SK-N-SH (cell line): ENCODE results near the gene PAPOLB. TPM values are rescaled to one million over a fixed set of nuclear protein-coding genes. Genes with fewer than 3 reads are reported as not detected.

ENCODE experiments used
- CTCF ChIA-PET: fragments of 300-600, 350-600 bp; formaldehyde crosslinking; extraction: SDS; loops from one replicate; lab custom pipeline; 2021; lab: Yijun Ruan, JAX
- POLR2A ChIA-PET: fragments of 350-600 bp; sonication (Branson Sonifier 250); formaldehyde crosslinking; extraction: SDS; loops from one replicate; lab custom pipeline; 2020; ENCODE audit warnings: antibody characterized with exemption, inconsistent platforms; lab: Yijun Ruan, JAX
- DNase-seq: peaks from one replicate; pipeline ENCODE4 v3.0.0; 2012
- H2AFZ ChIP-seq: fragments of 200-600 bp; sonication (generic); 2 replicates; pipeline ENCODE4 v1.8.1; 2016; ENCODE audit warnings: antibody characterized with exemption, mild to moderate bottlenecking, low read depth
- H3F3A ChIP-seq: fragments of 200-600 bp; sonication (generic); replicated peaks from 2 replicates; pipeline ENCODE3; 2016; ENCODE audit warnings: antibody characterized with exemption, mild to moderate bottlenecking; ENCODE audit not compliant: insufficient read depth
- H3K27ac ChIP-seq, 2 experiments: fragments of 200-500 bp in 1 of 2; fragments of 200-600 bp in 1 of 2; sonication (Bioruptor generic) in 1 of 2; sonication (generic), shearing (Covaris generic) in 1 of 2; 2 replicates each; pipeline versions ENCODE4 v1.5.1 to v1.6.1; 2014 to 2016; ENCODE audit warnings: low read depth in 2 of 2, inconsistent platforms in 1 of 2, low read length in 1 of 2, mild to moderate bottlenecking in 1 of 2, mixed read lengths in 1 of 2
- H3K27me3 ChIP-seq: fragments of 200-600 bp; sonication (generic), shearing (Covaris generic); 2 replicates; pipeline ENCODE4 v1.6.1; 2016; ENCODE audit warnings: mixed run types; ENCODE audit not compliant: insufficient read depth
- H3K36me3 ChIP-seq, 2 experiments: fragments of 200-500 bp in 1 of 2; fragments of 200-600 bp in 1 of 2; sonication (Bioruptor generic) in 1 of 2; sonication (generic) in 1 of 2; replicated peaks in 1 of 2; 2 replicates each; pipeline versions ENCODE3 to v1.5.1; 2014 to 2016; ENCODE audit warnings: low read length in 1 of 2, mild to moderate bottlenecking in 1 of 2; ENCODE audit not compliant: insufficient read depth in 2 of 2, control insufficient read depth in 1 of 2
- H3K4me1 ChIP-seq, 2 experiments: fragments of 200-500 bp in 1 of 2; fragments of 200-600 bp in 1 of 2; sonication (Bioruptor generic) in 1 of 2; sonication (generic), shearing (Covaris generic) in 1 of 2; 2 replicates each; pipeline versions ENCODE4 v1.5.1 to v1.6.1; 2014 to 2016; ENCODE audit warnings: low read depth in 1 of 2, low read length in 1 of 2, mixed run types in 1 of 2; ENCODE audit not compliant: insufficient read depth in 2 of 2, control insufficient read depth in 1 of 2
- H3K4me2 ChIP-seq: fragments of 200-600 bp; sonication (generic), shearing (Covaris generic); 2 replicates; pipeline ENCODE4 v1.6.1; 2017; ENCODE audit warnings: mixed run types
- H3K4me3 ChIP-seq, 2 experiments: fragments of 200-500 bp in 1 of 2; fragments of 200-600 bp in 1 of 2; sonication (Bioruptor generic) in 1 of 2; sonication (generic), shearing (Covaris generic) in 1 of 2; 2 replicates each; pipeline versions ENCODE4 v1.5.1 to v1.8.1; 2014 to 2016; ENCODE audit warnings: low read depth in 2 of 2, inconsistent platforms in 1 of 2, low read length in 1 of 2, mild to moderate bottlenecking in 1 of 2, mixed read lengths in 1 of 2, moderate library complexity in 1 of 2
- H3K79me2 ChIP-seq: fragments of 200-600 bp; sonication (generic); 2 replicates; pipeline ENCODE4 v1.8.1; 2017; ENCODE audit warnings: mild to moderate bottlenecking; ENCODE audit not compliant: insufficient read depth
- H3K9ac ChIP-seq: fragments of 200-600 bp; sonication (generic); 2 replicates; pipeline ENCODE4 v1.6.1; 2017; ENCODE audit warnings: mixed run types
- H3K9me2 ChIP-seq: fragments of 200-600 bp; sonication (generic); 2 replicates; pipeline ENCODE4 v1.6.1; 2017; ENCODE audit warnings: mixed run types
- H3K9me3 ChIP-seq: fragments of 200-600 bp; sonication (generic); 2 replicates; pipeline ENCODE4 v1.6.1; 2017; ENCODE audit warnings: mixed run types, mild to moderate bottlenecking, moderate library complexity
- H4K20me1 ChIP-seq: fragments of 200-600 bp; sonication (generic); 2 replicates; pipeline ENCODE4 v1.6.1; 2017; ENCODE audit warnings: mild to moderate bottlenecking, mixed run types; ENCODE audit not compliant: insufficient read depth
- EP300 ChIP-seq, 2 experiments: IDR thresholded peaks; 2 replicates each; pipeline versions ENCODE4 v1.4.0 to v1.6.1; 2012; ENCODE audit warnings: borderline replicate concordance in 1 of 2, low read depth in 1 of 2, low read length in 1 of 2
- EZH2phosphoT487 ChIP-seq: fragments of 200-600 bp; sonication (generic); IDR thresholded peaks from 2 replicates; pipeline ENCODE4 v1.6.1; 2017; ENCODE audit warnings: low read depth, mixed run types, mild to moderate bottlenecking, antibody characterized with exemption, moderate library complexity, borderline replicate concordance
- GABPA ChIP-seq: IDR thresholded peaks from 2 replicates; pipeline ENCODE4 v1.4.0; 2012; ENCODE audit warnings: low read depth, mild to moderate bottlenecking
- GATA2 ChIP-seq: sonication (generic); formaldehyde crosslinking; IDR thresholded peaks from 2 replicates; pipeline ENCODE4 v1.5.0; 2020; ENCODE audit warnings: mild to moderate bottlenecking, missing genetic modification reagents
- JUND ChIP-seq: IDR thresholded peaks from 2 replicates; pipeline ENCODE4 v1.4.0; 2012
- MEF2A ChIP-seq: IDR thresholded peaks from 2 replicates; pipeline ENCODE4 v1.4.0; 2012; ENCODE audit warnings: low read depth, borderline replicate concordance
- MXI1 ChIP-seq: IDR thresholded peaks from 2 replicates; pipeline ENCODE4 v1.6.1; 2012; ENCODE audit warnings: mild to moderate bottlenecking, low read depth, low read length, improper control_type of control experiment
- NFIC ChIP-seq: IDR thresholded peaks from 2 replicates; pipeline ENCODE4 v1.4.0; 2012; ENCODE audit warnings: borderline replicate concordance
- NRF1 ChIP-seq: IDR thresholded peaks from 2 replicates; pipeline ENCODE4 v1.6.1; 2012; ENCODE audit warnings: low read depth, mild to moderate bottlenecking, low read length
- POLR2AphosphoS5 ChIP-seq: IDR thresholded peaks from 2 replicates; pipeline ENCODE4 v1.6.1; 2012; ENCODE audit warnings: low read depth, low read length
- RCOR1 ChIP-seq: fragments of 150-350 bp; IDR thresholded peaks from 2 replicates; pipeline ENCODE4 v1.6.1; 2017; ENCODE audit warnings: antibody characterized with exemption, low read length
- RFX5 ChIP-seq: IDR thresholded peaks from 2 replicates; pipeline ENCODE4 v1.6.1; 2012; ENCODE audit warnings: mild to moderate bottlenecking, improper control_type of control experiment, low read length
- RXRA ChIP-seq: IDR thresholded peaks from 2 replicates; pipeline ENCODE4 v1.4.0; 2012; ENCODE audit warnings: low read depth, mild to moderate bottlenecking, borderline replicate concordance
- SIN3A ChIP-seq: IDR thresholded peaks from 2 replicates; pipeline ENCODE4 v1.6.1; 2012; ENCODE audit warnings: low read depth, mild to moderate bottlenecking, low read length, moderate library complexity, borderline replicate concordance
- SMC3 ChIP-seq: IDR thresholded peaks from 2 replicates; pipeline ENCODE4 v1.6.1; 2012; ENCODE audit warnings: low read depth, low read length, improper control_type of control experiment
- TAF1 ChIP-seq: IDR thresholded peaks from 2 replicates; pipeline ENCODE4 v1.6.1; 2012; ENCODE audit warnings: low read depth, mild to moderate bottlenecking, low read length, moderate library complexity, borderline replicate concordance
- TCF12 ChIP-seq: IDR thresholded peaks from 2 replicates; pipeline ENCODE4 v1.4.0; 2012
- TEAD4 ChIP-seq: IDR thresholded peaks from 2 replicates; pipeline ENCODE4 v1.4.0; 2012; ENCODE audit warnings: mild to moderate bottlenecking, borderline replicate concordance; ENCODE audit not compliant: insufficient read depth
- WGBS: methylation state at CpG from one replicate; pipeline ENCODE4 v1.1.6; 2017; ENCODE audit warnings: low lambda C conversion rate; 5-methylcytosine and 5-hydroxymethylcytosine counted together
- polyA plus RNA-seq, 3 experiments: library from polyadenylated mRNA; depleted of rRNA; stranded (reverse); fragments of >200 nt; gene quantifications; 2 replicates each; pipeline ENCODE4 v1.2.3, GENCODE V29; 2012
- TF ChIP-seq, protein P1 (sequence below): IDR thresholded peaks from 2 replicates; pipeline ENCODE4 v1.6.1; 2012; ENCODE audit warnings: mild to moderate bottlenecking, low read depth, low read length, moderate library complexity
- TF ChIP-seq, protein P2 (sequence below): IDR thresholded peaks from 2 replicates; pipeline ENCODE4 v1.4.0; 2012; ENCODE audit warnings: low read depth, borderline replicate concordance
- TF ChIP-seq, protein P3 (sequence below): IDR thresholded peaks from 2 replicates; pipeline ENCODE4 v1.4.0; 2012; ENCODE audit warnings: low read depth
- TF ChIP-seq, protein P4 (sequence below): fragments of 150-350 bp; IDR thresholded peaks from 2 replicates; pipeline ENCODE4 v1.6.1; 2017; ENCODE audit warnings: antibody characterized with exemption, low read length, low read depth, borderline replicate concordance
- TF ChIP-seq, protein P5 (sequence below): fragments of 150-350 bp; IDR thresholded peaks from 2 replicates; pipeline ENCODE4 v1.6.1; 2016; ENCODE audit warnings: mild to moderate bottlenecking, low read depth, low read length
- TF ChIP-seq, protein P6 (sequence below): fragments of 200-600 bp; sonication (generic); IDR thresholded peaks from 2 replicates; pipeline ENCODE4 v1.6.1; 2017; ENCODE audit warnings: antibody characterized with exemption, mild to moderate bottlenecking, moderate library complexity

The PAPOLB gene
- polyA plus RNA-seq, 1 of the 3 experiments (the other 2 are of a cell fraction): not detected

DNA sequence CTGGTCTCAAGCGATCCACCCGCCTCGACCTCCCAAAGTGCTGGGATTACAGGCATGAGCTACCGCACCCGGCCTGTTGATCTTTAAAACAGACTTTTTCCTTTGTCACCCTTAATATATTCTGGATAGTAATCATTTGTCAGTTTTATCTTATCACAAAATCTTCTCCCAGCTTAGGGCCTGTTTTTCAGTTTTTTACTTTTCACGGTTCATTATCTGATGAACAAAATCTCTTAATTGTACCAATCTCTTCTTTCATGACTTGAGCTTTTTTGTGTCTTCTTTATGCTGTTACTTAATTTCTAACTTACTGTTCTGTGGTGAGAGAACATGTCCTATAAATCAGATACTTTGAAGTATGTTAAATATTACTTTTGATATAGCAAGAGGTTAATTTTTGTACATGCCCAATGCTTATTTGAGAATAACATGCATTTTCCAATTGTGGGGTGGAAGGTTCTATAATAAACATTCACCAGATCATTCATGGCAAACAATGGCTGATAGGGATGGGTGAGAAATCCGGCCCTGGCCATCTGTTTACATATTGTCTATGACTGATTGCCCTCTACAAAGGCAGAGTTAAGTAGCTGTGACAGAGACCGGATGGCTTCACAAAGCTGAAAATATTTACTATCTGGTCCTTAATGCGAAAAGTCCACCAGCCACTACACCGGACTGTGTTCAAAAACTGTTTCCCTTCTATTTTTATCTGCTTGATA, 5.3 kb downstream of the PAPOLB start:
- H3K4me3 ChIP-seq: no peak overlapping the region
- H3F3A ChIP-seq: no peaks in the 10 kb centered on the region
- ChIA-PET CTCF (interaction anchor here (0.7 to 22.9 kb wide), 10 partner anchors 11 to 229 kb away, joined by 3 to 645 read pairs (median 6); partner anchors contain the start of gene RADIL), POLR2A (interaction anchor here (0.6 to 2.8 kb wide), 3 partner anchors 15 to 26 kb away, joined by 4 to 15 read pairs (median 8); partner anchors contain the start of gene RADIL)
- no peaks in the 10 kb centered on the region for H3K79me2 ChIP-seq
- no peaks in the 10 kb centered on the region for H4K20me1 ChIP-seq
- 83% methylated on average over 10 of the region's 10 CpGs for whole genome bisulfite sequencing
- no peaks in the 10 kb centered on the region for H3K27me3 ChIP-seq
- no peak overlapping the region for H2AFZ ChIP-seq
- peaks cover 0 to 11% of the 10 kb centered on the region in 2 experiments; a peak in 2 of 4 replicates for H3K4me1 ChIP-seq
- peak; percentile 85 for DNase-seq
- H3K27ac ChIP-seq: peak overlapping the region in 1 of 2 experiments; percentile 82; a peak in 2 of 4 replicates
- no peak overlapping the region for H3K4me2 ChIP-seq
- no peak overlapping the region for H3K9ac ChIP-seq
- H3K36me3 ChIP-seq: no peaks in the 10 kb centered on the region
- peaks cover 2% of the 10 kb centered on the region; the same call in 1 of the 2 replicates for H3K9me3 ChIP-seq
- H3K9me2 ChIP-seq: no peaks in the 10 kb centered on the region
- TF ChIP-seq TEAD4 (no peak), MXI1 (peak; percentile 42; the same call in 1 of the 2 replicates), TCF12 (no peak; the same call in 1 of the 2 replicates), SIN3A (no peak), RXRA (no peak), EZH2phosphoT487 (no peak), POLR2AphosphoS5 (no peak), RFX5 (no peak), GABPA (no peak), RCOR1 (peak; percentile 68; the same call in 1 of the 2 replicates), SMC3 (no peak), MEF2A (no peak), GATA2 (peak; percentile 80), JUND (no peak), NRF1 (no peak), NFIC (no peak), EP300 (IDR thresholded peaks at IDR 0.05; ENCODE audit: borderline replicate concordance in 1 of 2, low read depth in 1 of 2, low read length in 1 of 2) (peak in 1 of 2 experiments; percentile 48; a peak in 2 of 4 replicates), TAF1 (no peak)
- TF ChIP-seq, protein P1, sequence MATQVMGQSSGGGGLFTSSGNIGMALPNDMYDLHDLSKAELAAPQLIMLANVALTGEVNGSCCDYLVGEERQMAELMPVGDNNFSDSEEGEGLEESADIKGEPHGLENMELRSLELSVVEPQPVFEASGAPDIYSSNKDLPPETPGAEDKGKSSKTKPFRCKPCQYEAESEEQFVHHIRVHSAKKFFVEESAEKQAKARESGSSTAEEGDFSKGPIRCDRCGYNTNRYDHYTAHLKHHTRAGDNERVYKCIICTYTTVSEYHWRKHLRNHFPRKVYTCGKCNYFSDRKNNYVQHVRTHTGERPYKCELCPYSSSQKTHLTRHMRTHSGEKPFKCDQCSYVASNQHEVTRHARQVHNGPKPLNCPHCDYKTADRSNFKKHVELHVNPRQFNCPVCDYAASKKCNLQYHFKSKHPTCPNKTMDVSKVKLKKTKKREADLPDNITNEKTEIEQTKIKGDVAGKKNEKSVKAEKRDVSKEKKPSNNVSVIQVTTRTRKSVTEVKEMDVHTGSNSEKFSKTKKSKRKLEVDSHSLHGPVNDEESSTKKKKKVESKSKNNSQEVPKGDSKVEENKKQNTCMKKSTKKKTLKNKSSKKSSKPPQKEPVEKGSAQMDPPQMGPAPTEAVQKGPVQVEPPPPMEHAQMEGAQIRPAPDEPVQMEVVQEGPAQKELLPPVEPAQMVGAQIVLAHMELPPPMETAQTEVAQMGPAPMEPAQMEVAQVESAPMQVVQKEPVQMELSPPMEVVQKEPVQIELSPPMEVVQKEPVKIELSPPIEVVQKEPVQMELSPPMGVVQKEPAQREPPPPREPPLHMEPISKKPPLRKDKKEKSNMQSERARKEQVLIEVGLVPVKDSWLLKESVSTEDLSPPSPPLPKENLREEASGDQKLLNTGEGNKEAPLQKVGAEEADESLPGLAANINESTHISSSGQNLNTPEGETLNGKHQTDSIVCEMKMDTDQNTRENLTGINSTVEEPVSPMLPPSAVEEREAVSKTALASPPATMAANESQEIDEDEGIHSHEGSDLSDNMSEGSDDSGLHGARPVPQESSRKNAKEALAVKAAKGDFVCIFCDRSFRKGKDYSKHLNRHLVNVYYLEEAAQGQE: no peak
- TF ChIP-seq, protein P2, sequence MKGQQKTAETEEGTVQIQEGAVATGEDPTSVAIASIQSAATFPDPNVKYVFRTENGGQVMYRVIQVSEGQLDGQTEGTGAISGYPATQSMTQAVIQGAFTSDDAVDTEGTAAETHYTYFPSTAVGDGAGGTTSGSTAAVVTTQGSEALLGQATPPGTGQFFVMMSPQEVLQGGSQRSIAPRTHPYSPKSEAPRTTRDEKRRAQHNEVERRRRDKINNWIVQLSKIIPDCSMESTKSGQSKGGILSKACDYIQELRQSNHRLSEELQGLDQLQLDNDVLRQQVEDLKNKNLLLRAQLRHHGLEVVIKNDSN: no peak
- TF ChIP-seq, protein P3, sequence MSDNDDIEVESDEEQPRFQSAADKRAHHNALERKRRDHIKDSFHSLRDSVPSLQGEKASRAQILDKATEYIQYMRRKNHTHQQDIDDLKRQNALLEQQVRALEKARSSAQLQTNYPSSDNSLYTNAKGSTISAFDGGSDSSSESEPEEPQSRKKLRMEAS: no peak
- TF ChIP-seq, protein P4, sequence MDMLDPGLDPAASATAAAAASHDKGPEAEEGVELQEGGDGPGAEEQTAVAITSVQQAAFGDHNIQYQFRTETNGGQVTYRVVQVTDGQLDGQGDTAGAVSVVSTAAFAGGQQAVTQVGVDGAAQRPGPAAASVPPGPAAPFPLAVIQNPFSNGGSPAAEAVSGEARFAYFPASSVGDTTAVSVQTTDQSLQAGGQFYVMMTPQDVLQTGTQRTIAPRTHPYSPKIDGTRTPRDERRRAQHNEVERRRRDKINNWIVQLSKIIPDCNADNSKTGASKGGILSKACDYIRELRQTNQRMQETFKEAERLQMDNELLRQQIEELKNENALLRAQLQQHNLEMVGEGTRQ: no peak
- TF ChIP-seq, protein P5, sequence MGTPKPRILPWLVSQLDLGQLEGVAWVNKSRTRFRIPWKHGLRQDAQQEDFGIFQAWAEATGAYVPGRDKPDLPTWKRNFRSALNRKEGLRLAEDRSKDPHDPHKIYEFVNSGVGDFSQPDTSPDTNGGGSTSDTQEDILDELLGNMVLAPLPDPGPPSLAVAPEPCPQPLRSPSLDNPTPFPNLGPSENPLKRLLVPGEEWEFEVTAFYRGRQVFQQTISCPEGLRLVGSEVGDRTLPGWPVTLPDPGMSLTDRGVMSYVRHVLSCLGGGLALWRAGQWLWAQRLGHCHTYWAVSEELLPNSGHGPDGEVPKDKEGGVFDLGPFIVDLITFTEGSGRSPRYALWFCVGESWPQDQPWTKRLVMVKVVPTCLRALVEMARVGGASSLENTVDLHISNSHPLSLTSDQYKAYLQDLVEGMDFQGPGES: no peak
- TF ChIP-seq, protein P6, sequence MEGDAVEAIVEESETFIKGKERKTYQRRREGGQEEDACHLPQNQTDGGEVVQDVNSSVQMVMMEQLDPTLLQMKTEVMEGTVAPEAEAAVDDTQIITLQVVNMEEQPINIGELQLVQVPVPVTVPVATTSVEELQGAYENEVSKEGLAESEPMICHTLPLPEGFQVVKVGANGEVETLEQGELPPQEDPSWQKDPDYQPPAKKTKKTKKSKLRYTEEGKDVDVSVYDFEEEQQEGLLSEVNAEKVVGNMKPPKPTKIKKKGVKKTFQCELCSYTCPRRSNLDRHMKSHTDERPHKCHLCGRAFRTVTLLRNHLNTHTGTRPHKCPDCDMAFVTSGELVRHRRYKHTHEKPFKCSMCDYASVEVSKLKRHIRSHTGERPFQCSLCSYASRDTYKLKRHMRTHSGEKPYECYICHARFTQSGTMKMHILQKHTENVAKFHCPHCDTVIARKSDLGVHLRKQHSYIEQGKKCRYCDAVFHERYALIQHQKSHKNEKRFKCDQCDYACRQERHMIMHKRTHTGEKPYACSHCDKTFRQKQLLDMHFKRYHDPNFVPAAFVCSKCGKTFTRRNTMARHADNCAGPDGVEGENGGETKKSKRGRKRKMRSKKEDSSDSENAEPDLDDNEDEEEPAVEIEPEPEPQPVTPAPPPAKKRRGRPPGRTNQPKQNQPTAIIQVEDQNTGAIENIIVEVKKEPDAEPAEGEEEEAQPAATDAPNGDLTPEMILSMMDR: no peak
